Prostate gland (tissue), 2 donors: ENCODE results near the gene TBC1D22A. TPM values are rescaled to one million over a fixed set of nuclear protein-coding genes. Genes with fewer than 3 reads are reported as not detected.

ENCODE experiments used
- DNase-seq: peaks from one replicate; pipeline ENCODE4 v3.0.0-alpha.2; 2019; ENCODE audit warnings: low spot score
- H3K27ac ChIP-seq, 2 donors: fragments of 200-600 bp; sonication (generic); 2 replicates each; pipeline ENCODE4 v1.5.1; 2017 to 2019
- H3K27me3 ChIP-seq: fragments of 200-600 bp; sonication (generic); replicated peaks from 2 replicates; pipeline ENCODE4 v1.5.1; 2019; ENCODE audit not compliant: insufficient read depth
- H3K36me3 ChIP-seq, 2 donors: fragments of 200-600 bp; sonication (generic); 1 replicate in 1 of 2; 2 replicates in 1 of 2; pipeline versions ENCODE4 v1.5.1 to v1.8.1; 2017 to 2019
- H3K4me1 ChIP-seq: fragments of 200-600 bp; sonication (generic); replicated peaks from 2 replicates; pipeline ENCODE4 v1.5.1; 2019
- H3K4me3 ChIP-seq, 2 donors: fragments of 200-600 bp; sonication (generic); 2 replicates each; pipeline ENCODE4 v1.5.1; 2017 to 2019
- H3K9me3 ChIP-seq: fragments of 200-600 bp; sonication (generic); 2 replicates; pipeline ENCODE4 v1.5.1; 2017
- POLR2A ChIP-seq: fragments of 450-650 bp; IDR thresholded peaks from one replicate; pipeline ENCODE4 v1.6.1; 2016; ENCODE audit warnings: antibody characterized with exemption, mild to moderate bottlenecking
- POLR2AphosphoS5 ChIP-seq: sonication (generic); formaldehyde crosslinking; IDR thresholded peaks from one replicate; pipeline ENCODE4 v1.6.1; 2017; ENCODE audit warnings: antibody characterized with exemption
- WGBS: methylation state at CpG from one replicate; pipeline ENCODE4 v1.1.5; 2018; 5-methylcytosine and 5-hydroxymethylcytosine counted together
- intact Hi-C: fragments of 100-400 bp; cut with DNase I; formaldehyde crosslinking; loops from one replicate; pipeline ENCODE4 v1.14.2; 2022
- total RNA-seq, 2 donors: library from RNA; depleted of rRNA; stranded (reverse); fragments of >200 nt; gene quantifications; one replicate each; pipeline ENCODE4 v1.1.0, GENCODE V29; 2016
- TF ChIP-seq, protein P1 (sequence below), 4 experiments: fragments of 200-600 bp in 2 of 4; fragments of 450-650 bp in 2 of 4; sonication (generic) in 2 of 4; IDR thresholded peaks; 1 replicate in 3 of 4; 2 replicates in 1 of 4; pipeline ENCODE4 v1.5.1; 2016 to 2019; ENCODE audit warnings: antibody characterized with exemption in 4 of 4, mild to moderate bottlenecking in 2 of 4, moderate library complexity in 2 of 4

TBC1D22A gene
- total RNA-seq, 2 donors from 2014 or later: 16.0 to 30.7 TPM

DNA sequence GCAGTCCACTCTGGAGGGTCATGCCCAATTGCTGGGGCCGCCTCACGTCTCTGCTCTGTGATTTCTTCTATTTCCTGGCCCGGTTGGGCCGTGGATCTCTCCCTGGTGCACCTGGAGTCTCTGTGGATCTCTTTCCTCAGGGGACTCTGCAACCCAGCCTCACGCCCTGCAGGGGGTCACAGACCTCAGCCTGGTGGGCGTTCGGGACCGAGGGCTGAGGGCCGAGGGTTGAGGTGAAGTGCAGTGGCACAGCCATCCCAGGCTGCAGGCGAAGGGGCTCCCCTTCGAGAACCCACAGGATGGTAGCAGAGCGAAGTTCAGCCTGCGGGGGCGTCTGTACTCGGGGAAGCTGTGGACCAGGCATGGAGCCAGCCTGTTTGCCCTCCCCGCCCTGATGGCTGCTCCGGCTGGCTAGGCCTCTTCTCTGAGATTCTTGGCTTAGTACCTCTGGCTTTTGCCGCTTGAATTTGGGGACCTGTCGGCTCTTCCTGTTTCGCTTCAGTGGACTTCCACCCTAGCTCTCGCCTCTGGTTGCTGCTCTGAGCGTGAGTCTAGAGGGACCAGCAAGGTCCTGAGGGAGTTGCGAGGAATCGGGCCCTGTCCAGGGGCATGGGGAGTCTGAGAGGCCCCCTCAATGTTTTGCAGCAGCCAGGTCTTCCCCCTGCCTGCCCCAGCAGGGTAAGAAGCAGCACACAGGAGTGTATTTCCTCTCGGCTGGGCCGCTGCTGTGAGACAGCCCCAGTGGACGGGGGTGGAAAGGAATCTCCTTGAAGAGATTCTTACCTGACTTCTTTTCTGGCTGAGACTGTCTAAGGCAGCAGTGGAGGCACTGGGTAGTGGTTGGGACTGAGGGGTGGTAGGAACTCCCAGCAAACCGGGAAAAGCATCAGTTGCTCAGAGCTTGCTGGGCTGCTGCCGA is 140.8 kb downstream of the TBC1D22A start:
- 97% methylated on average over 28 of the region's 29 CpGs for WGBS
- Histone ChIP-seq H3K27me3 (no peaks in the 10 kb centered on the region), H3K27ac (no peak overlapping the region), H3K9me3 (no peaks in the 10 kb centered on the region), H3K4me1 (no peaks in the 10 kb centered on the region), H3K36me3 (no peaks in the 10 kb centered on the region), H3K4me3 (no peak overlapping the region)
- intact Hi-C loops: no loop called here
- no peak for DNase-seq
- TF ChIP-seq, protein P1, sequence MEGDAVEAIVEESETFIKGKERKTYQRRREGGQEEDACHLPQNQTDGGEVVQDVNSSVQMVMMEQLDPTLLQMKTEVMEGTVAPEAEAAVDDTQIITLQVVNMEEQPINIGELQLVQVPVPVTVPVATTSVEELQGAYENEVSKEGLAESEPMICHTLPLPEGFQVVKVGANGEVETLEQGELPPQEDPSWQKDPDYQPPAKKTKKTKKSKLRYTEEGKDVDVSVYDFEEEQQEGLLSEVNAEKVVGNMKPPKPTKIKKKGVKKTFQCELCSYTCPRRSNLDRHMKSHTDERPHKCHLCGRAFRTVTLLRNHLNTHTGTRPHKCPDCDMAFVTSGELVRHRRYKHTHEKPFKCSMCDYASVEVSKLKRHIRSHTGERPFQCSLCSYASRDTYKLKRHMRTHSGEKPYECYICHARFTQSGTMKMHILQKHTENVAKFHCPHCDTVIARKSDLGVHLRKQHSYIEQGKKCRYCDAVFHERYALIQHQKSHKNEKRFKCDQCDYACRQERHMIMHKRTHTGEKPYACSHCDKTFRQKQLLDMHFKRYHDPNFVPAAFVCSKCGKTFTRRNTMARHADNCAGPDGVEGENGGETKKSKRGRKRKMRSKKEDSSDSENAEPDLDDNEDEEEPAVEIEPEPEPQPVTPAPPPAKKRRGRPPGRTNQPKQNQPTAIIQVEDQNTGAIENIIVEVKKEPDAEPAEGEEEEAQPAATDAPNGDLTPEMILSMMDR (IDR thresholded peaks at IDR 0.05): no peak
- TF ChIP-seq POLR2A: no peak
- no peak for TF ChIP-seq POLR2AphosphoS5

DNA sequence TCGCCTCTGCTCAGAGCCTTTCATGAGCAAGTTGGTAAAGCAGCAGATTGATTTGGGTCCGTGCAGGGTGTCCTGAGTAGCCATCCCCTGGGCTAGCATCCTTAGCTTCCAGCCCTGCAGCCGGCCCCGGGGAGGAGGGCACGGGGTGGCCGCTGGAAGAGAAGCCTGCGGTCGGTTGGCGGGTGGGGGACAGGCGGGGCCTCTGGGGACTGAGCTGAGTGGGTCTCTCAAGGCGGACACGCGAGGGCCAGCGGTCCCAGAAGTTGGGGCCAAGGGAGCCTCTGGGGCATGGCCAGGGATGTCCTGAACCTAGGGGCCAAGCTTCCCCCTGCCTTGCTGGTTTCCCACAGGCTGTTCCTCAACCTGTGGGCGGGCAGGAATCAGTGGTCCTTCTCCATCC is 143.0 kb downstream of the TBC1D22A start:
- Histone ChIP-seq H3K27me3 (no peaks in the 10 kb centered on the region), H3K4me1 (no peaks in the 10 kb centered on the region), H3K4me3 (no peak overlapping the region), H3K36me3 (no peaks in the 10 kb centered on the region), H3K27ac (no peak overlapping the region), H3K9me3 (no peaks in the 10 kb centered on the region)
- TF ChIP-seq, protein P1 (IDR thresholded peaks at IDR 0.05): no peak
- 94% methylated on average over 15 of the region's 15 CpGs for WGBS
- intact Hi-C loops: no loop called here
- DNase-seq: no peak

DNA sequence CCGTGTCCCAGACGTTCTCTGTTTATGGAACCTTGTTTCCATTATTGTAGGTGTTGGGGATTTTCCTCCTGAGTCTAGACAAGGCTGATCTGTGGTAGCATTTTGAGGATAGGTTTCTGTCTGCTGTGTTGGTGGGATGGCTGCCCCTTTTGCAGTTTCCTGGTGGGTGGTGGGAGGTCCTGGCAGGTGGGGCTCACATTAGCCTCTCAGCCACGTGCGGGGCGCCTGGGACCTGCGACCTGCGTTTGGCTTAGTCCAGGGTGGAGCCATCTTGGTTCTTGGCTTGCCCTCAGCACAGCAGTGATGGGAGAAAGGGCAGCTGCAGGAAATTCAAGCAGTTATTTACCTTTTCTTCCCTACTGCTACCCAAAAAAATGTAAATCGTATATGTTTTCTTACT is 143.4 kb downstream of the TBC1D22A start:
- no peak for DNase-seq
- Histone ChIP-seq H3K27me3 (no peaks in the 10 kb centered on the region), H3K4me3 (no peak overlapping the region), H3K36me3 (no peaks in the 10 kb centered on the region), H3K27ac (no peak overlapping the region), H3K9me3 (no peaks in the 10 kb centered on the region), H3K4me1 (no peaks in the 10 kb centered on the region)
- WGBS: 86% methylated on average over 8 of the region's 8 CpGs
- intact Hi-C loops: no loop called here
- TF ChIP-seq POLR2A (no peak), POLR2AphosphoS5 (no peak)
- TF ChIP-seq, protein P1 (IDR thresholded peaks at IDR 0.05): no peak

DNA sequence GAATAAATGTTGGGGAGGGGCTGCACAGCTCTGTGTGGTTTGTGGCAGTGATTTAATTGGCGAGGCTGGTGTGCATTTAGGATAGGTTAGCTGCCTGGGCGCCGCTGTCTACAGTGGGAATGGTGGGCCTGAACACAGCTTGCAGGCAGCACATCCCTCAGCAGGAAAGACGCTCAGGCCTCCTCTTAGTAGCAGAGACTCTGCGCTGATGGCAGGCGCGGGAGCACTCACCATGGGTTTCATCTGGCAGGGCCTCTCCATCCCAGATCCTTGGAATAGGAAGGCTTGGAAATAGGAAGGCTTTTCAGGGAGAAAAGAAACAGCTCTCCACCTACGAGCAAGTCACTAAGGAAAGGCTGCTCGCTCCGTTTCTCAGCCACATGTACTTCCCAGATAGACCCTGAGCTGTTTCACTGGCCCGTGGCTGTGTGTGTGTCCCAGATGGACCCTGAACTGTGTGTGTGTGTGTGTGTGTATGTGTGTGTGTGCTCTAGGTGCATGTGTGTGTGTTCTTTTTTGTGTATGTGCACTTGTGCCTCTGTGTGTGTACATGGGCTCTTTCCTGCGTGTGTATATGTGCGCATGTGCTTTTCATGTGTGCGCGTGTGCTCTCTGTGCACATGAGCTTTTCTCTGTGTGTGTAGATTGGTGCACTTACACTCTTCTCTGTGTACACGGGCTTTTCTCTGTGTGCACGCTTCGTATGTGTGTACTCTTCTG is 144.0 kb downstream of the TBC1D22A start:
- DNase-seq: no peak
- Histone ChIP-seq H3K4me1 (no peaks in the 10 kb centered on the region), H3K9me3 (no peaks in the 10 kb centered on the region), H3K27me3 (no peaks in the 10 kb centered on the region), H3K27ac (no peak overlapping the region), H3K36me3 (no peaks in the 10 kb centered on the region), H3K4me3 (no peak overlapping the region)
- intact Hi-C loops: no loop called here
- 97% methylated on average over 18 of the region's 18 CpGs for WGBS
- no peak for TF ChIP-seq POLR2A
- TF ChIP-seq, protein P1 (IDR thresholded peaks at IDR 0.05): no peak
- no peak for TF ChIP-seq POLR2AphosphoS5
